ENCODE data around the gene TTYH3.

The TTYH3 gene

DNA sequence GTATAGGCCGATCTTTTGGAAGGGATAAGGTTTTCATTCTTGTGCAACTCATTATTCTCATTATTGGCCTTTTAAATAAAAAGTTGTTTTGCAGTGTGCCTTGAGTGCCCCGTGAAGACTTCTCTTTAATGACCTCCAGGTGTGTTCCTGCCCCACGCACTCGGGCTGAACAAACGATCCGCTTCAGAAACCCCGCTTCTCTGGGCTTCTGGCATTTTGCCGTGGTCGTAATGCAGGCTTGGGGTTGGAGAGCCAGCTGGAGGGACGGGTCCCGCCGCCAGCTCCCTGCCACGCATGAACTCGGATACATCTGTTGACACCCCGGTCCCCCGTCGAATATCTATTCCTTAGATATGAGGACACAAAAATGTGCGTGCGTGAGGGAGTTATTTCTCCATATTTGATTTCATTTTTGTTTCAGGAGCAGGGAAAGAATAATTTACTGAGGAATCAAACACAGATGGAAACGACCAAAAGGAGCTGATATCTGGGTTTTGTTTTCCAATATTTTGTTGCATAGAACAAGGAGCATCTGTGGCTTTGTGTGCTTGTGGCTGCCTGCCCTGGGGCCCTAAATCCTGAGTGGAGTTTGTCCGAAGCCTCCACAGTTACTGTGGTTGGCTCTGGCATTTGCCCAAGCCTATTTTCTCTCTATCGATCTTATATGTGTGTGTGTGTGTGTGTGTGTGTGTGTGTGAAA, 17.0 kb upstream of the TTYH3 start:
- no peak for DNase-seq (ENCODE audit: low read depth in 1 of 2, low spot score in 1 of 2)

DNA sequence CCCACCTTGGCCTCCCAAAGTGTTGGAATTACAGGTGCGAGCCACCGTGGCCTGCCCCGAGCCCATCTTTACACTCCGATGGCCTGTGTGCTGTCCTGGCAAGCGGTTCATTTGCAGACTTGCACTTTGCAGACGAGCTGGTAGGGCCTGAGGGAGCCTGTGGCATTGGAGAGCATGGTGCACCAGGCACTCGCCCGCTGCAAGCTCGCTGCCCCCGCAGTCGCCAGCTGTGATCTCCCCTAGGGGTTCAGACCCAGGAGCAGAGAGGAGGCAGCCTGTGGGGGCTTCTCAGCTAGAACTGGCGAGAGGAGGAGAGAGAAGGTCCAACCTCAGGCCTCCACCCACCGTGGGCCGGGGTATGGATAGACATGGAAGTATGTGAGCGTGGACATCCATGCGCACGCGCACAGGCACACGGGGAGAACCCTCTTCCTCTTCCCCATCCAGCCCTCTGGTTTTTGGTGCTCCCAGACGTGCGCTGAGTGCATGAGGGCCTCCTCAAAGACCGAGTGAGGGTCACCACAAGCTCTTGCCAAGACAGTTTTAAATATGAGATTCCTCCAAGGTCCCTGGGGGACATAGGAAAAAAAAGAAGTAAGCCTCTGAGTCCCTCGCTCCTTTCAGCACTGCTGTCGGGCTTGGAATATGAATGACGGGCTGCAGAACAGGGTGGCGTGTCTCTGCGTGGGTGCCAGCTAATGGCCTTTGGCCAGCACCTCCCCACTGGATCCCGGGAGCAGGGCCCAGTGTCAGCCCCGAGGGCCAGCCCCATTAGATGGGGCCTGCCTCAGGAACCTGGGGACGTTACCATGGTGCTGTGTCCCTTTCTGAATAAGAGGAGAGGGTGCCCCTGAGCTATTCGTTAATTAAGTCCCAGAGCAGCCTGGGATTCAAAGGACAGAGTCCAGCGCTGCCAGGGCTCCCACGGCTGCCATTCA, 15.1 kb upstream of the TTYH3 start:
- DNase-seq (ENCODE audit: low read depth in 1 of 2, low spot score in 1 of 2) = no peak

- no peak for DNase-seq (ENCODE audit: low read depth in 1 of 2, low spot score in 1 of 2)
Measured at GRCh38 chr7:2617325-2617905, 14.4 kb upstream of the TTYH3 start.

DNA sequence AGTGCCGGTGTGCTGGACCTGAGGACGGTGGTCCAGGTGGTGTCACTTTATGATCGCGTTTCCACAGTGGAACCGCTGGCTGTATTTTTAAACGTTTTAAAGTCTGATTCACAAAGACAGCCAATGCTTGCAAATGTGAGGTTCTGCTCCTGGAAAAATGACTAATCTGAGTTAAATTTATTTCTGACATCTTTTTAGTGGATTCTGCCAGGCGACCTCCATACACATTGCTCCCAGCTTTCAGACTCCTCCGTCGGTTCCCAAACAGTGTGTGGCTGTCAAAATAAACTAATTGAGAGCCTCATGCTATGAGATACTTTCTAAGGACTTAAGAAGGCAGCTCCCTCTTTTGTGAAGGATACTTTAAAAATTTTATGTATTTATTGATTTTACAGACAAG, 12.7 kb upstream of the TTYH3 start:
- DNase-seq (ENCODE audit: low read depth in 1 of 2, low spot score in 1 of 2) = no peak

DNA sequence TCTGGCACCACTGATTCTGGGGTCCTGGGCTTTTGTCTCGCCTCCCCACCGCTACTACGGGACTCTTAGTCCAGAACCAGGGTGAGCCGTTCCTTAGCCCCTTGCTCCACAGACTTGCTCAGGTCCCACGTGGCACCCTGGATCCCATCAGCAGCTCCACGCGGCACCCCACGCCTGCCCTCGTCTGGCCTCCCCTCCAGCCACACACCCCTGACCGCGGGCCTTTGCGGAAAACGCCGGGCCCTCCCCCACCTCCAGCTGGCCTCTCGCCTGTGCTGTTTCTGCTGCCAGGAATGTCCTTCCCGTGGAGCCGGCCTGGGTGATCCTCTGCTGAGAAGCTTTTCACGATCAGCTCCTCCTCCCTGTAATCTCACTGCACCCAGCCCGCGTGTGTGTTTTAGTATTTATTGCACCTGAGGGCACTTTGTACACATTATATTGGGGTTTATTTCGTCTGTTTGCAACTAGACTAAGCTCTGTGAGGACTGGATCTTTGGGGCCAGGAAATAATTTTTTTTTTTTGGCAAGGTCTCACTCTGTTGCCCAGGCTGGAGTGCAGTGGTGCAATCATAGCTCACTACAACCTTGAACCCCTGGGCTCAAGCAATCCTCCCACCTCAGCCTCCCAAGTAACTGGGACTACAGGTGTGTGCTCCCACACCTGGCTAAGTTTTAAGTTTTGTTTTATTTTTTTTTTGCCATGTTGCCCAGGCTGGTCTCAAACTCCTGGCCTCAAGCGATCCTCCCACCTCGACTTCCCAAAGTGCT, 10.5 kb upstream of the TTYH3 start:
- no peak for DNase-seq (ENCODE audit: low read depth in 1 of 2, low spot score in 1 of 2)

- no peak for DNase-seq (ENCODE audit: low read depth in 1 of 2, low spot score in 1 of 2)
Measured at GRCh38 chr7:2621948-2622640, 9.7 kb upstream of the TTYH3 start.

DNA sequence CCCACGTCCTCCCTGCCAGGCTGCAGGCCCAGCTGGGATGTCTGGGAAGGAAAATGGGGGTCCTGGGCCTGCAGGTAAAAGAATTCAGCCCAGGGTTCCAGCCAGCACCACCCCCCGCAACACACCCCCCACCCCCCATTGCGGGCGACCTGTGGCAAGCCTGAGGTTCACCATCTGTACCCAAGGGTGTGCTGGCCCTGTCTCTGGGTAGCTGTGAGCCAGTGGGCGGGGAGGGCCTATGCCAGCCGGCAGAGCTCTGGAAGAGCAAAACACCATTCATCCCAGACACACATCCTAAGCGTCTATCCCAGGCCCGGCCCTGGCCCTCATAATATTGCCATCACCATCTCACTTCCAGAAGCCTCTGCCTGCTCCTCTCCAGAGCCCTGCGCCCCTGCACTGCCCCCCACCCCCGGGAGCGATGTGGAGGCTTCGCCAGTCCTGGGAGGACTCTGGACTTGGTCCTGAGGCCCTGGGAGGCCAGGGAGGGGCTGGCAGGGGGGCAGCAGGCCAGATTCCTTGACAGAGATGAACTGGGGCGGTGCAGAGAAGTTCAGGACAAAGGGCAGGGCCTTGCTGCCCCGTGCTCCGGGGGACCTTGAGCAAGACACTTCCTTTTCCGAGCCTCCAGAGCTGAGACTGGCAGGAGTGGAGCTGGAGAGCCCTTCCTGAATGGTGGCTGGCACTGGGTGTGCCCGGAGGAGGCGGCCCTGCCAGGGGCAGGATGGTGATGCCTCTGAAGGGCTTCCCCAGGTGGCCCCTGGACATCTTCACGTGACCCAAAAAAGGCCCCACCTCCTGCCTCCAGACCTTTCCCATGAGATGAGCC, 8.7 kb upstream of the TTYH3 start:
- no peak for DNase-seq (ENCODE audit: low read depth in 1 of 2, low spot score in 1 of 2)

DNA sequence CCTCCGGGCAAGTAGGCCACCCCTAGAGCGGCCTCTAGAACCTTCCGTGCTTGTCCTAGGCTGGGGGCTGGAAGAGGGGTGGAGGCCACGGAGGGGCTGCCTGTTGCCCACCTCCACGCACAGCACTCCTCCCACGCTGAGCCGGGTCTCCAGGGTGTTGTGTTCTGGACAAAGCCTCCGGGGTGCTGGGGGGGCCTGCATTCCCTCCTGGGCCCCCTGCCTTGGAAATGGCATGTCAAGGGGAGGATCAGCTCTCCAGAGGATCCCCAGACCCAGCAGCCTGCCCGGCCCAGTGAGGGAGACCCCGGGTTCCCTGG, 8.1 kb upstream of the TTYH3 start:
- DNase-seq (ENCODE audit: low read depth in 1 of 2, low spot score in 1 of 2) = no peak

- no peak for DNase-seq (ENCODE audit: low read depth in 1 of 2, low spot score in 1 of 2)
Measured at GRCh38 chr7:2624293-2624886, 7.4 kb upstream of the TTYH3 start.

DNA sequence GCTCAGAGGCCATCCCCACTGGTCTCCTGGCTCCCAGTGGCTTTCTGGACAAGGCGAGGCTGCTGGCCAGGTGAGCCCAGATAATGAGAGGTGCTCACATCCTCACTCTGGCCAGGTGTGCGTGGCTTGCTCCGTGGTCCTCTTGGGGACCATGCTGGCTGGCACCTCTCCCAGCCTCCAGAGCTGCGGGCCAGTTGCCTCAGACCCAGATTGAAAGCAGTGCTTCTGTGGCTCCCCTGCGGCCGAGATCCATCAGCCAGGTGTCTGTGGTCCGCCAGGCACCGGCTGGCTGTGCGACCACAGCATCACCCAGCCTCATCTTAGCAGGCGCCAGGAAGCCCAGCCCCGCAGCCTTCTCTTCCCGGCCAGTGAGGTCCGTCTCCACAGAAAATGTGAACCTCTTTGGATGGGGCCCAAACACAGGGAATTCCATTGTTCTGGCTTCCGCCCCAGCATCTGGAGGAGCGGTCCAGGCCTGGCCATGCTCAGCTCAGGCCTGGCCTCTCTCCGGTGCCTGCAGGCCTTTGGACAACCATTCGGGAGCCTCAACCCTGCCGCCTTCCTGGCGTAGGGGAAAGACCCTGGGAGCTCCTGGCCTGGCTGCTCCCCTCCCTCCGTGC, 5.2 kb upstream of the TTYH3 start:
- no peak for DNase-seq (ENCODE audit: low read depth in 1 of 2, low spot score in 1 of 2)

DNA sequence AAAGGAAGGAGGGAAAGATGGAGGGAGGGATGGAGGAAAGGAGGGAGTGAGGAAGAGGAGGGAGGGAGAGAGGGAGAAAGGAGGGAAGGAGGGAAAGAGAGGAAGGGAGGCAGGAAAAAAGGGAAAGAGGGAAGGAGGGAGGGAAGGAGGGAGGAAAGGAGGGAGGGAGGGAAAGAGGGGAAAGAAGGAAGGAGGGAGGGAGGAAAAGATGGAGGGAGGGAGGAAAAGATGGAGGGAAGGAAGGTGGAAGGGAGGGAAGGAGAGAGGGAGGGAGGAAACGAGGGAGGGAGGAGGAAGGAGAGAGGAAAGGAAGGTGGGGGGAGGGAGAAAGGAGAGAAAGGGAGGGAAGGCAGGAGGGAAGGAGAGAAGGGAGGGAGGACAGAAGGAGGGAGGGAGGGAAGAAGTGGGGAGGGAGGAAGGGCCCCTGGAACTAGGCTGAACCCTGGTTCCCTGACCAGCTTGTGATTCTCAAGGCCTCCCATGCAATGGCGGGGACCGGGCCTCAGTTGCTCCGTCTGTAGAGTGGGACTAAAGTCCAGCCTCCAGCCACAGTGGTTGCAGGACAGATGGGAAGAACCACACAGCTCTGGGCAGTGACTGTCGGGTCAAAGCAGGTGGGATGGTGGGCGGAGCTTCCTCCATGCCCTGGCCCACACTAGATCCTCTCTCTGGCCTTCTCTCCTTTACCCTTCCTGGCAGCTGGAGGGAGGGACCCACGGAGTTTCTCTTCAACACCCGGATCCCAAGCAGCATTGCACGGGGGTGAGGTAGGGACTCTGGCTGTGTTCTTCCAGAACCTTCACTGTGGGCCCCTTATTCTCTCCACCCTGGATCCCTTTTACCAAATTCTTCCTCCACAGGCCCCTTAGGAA, 4.3 kb upstream of the TTYH3 start:
- no peak for DNase-seq (ENCODE audit: low read depth in 1 of 2, low spot score in 1 of 2)

DNA sequence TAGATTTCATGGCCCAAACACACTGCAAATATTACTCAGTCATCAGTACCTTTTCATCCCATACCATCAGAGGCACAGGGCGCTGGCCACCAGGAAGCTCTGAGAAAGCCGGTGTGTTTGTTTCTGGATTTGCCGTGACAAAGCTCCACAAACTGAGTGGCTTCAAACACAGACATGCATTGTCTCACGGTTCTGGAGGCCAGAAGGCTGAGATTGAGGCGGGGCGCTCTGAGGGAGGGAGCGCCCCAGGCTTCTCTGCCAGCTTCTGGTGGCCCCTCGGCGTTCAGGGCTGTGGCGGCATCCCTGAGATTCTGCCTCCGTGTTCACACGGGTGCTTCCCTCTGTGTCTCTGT, 3.7 kb upstream of the TTYH3 start:
- DNase-seq (ENCODE audit: low read depth in 1 of 2, low spot score in 1 of 2) = no peak

GRCh38 chr7:2628891-2629290, 2.9 kb upstream of the TTYH3 start:
- no peak for DNase-seq (ENCODE audit: low read depth in 1 of 2, low spot score in 1 of 2)

- no peak for DNase-seq (ENCODE audit: low read depth in 1 of 2, low spot score in 1 of 2)
Measured at GRCh38 chr7:2629746-2630681, 1.8 kb upstream of the TTYH3 start.

DNA sequence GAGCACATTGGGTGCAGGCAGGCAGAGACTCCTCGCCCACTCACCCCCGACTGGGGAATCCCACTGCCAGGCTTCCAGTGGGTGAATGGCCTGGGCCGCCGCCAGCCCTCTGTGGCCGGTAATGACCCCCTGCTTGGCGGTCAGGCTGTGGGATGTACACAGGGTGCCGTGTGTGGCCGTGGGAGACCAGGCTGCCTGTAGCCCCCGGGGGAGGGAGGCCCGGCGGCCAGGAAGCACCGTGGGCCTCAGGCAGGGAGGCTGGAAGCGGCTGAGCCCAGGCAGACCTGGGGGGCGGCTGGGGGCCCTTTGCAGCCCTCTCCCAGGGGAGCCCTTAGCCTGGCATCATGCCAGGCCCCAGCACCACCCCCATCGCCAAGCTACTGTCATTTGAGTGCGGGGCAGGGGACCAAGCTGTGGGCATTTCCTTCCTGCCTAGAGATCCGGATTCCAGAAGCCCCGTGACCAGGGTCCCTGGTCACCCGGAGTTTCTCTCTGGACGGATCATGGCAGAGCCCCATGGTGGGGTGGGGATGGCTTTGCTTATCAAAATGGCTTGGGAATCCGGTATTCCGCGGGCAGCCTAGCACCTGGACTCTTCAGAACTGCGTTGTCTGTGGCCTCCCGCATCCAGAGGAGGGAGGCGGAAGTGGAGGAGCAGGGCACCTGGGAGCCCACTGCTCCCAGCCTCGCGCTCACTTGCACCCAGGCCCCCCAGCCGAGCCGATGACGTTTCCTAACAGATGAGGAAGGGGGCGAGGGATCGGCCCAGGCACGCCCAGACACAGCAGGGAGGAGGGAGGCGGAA, 1.1 kb downstream of the TTYH3 start:
- DNase-seq (ENCODE audit: low read depth in 1 of 2, low spot score in 1 of 2) = peak in 1 of 2 donors; percentile 22

DNA sequence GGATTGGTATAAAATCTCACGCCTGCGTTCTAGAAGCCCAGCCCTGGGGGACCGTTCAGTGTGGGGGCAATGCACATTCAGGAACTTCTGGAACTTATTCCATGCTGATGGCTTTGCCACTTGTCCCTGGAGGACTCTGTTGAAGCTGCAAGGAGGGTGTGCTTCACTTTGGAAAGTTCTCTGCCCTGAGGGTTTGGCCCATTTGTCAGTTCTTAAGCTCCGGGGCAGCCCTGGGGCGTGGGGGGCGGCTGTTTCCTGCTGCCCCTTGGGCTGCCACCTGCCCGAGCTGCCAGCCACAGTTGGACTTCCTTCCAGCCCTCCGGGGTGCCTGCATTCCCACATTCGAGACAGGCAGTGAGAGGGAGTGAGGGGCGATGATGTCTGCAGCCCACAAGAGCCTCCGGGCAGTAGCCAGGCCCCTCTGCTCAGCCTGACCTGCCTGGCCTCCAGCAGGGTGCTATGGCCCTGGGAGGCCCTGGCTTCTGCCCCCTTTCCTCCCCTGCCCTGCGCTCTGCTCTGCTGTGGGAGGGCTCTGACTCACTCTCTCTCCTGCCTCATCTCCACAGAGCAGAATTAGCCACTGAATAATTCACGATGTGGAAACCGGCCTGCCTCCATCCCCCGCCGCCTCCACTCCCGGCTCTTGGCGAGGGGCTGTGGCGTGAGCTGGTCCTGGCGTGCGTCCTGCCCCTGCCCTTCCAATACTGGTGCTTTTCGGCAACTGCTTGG, 1.9 kb downstream of the TTYH3 start:
- DNase-seq (ENCODE audit: low read depth in 1 of 2, low spot score in 1 of 2) = no peak

Data from activated T-helper 1 cell treated with anti-CD3 and anti-CD28 coated beads, Interleukin-2, amount 50 U/mL, for 16 hours (primary cell).